ENCODE results near the gene ASAP2.

The ASAP2 gene

DNA sequence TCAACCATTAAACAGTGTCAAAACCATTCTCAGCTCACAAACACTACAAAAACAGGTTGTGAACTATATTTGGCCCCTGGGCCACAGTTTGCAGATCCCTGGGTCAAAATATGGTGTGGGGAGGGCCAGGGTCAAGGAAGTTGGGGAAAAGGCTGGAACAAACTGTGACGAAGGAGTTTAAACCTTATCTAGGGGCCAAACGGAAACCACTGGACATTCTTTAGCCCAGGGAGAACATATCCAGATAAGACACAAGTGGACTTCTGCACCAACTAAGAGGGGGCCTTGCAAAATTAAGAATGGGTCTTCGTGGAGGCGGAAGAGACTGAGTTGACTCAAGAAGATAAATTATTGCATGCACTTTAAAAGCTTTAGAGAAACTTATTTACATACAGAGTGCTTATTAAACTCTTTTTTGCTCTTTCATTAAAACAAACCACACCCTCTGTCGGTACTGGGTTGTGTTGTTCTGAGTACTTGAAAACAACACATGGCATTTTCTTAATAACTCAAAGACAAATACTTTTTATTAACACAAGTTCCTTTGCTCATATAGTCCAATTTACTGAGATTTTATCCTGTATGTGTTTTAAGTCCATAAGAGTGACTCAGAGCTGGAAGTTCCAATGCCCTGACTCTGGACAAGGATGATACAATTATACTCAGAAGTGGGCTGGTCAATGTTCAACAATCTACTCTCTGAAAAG is 5.3 kb upstream of the ASAP2 start:
- H3K4me3 ChIP-seq (ENCODE audit: low read depth, low read length) = no peak overlapping the region
- TF ChIP-seq, protein P1, sequence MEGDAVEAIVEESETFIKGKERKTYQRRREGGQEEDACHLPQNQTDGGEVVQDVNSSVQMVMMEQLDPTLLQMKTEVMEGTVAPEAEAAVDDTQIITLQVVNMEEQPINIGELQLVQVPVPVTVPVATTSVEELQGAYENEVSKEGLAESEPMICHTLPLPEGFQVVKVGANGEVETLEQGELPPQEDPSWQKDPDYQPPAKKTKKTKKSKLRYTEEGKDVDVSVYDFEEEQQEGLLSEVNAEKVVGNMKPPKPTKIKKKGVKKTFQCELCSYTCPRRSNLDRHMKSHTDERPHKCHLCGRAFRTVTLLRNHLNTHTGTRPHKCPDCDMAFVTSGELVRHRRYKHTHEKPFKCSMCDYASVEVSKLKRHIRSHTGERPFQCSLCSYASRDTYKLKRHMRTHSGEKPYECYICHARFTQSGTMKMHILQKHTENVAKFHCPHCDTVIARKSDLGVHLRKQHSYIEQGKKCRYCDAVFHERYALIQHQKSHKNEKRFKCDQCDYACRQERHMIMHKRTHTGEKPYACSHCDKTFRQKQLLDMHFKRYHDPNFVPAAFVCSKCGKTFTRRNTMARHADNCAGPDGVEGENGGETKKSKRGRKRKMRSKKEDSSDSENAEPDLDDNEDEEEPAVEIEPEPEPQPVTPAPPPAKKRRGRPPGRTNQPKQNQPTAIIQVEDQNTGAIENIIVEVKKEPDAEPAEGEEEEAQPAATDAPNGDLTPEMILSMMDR (IDR thresholded peaks at IDR 0.05; ENCODE audit: insufficient read depth, low read length, missing control alignments) = no peak
- ChIA-PET CTCF (interaction anchor here (1.0 to 1.1 kb wide), 3 partner anchors 8 to 131 kb away, joined by 3 to 6 read pairs (median 3); no protein-coding TSS in a partner anchor), POLR2A (interaction anchor here (1.1 kb wide), 1 partner anchor 10 kb away, joined by 9 read pairs; no protein-coding TSS in a partner anchor)
- peak; percentile 59 for DNase-seq (ENCODE audit: low read depth, low spot score)

DNA sequence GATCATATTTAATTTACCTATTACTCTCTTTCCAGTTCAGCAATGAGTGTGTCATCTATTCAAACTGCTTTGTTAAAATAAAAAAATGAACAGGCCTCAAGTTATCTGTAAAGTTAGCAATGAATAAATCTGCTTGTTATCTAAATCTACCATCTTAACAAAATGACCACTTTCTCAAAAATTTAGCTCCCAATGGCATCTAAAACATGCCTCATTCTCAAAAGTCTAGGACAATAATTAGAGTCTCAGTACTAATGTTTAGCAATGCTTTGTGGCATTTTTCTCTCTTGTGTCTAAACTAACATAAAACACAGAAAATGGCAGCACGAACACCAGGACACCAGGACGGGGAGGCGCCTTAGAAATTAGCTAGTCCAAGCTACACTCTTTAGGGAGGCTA is 3.6 kb upstream of the ASAP2 start:
- no peak overlapping the region for H3K4me3 ChIP-seq (ENCODE audit: low read depth, low read length)
- CTCF ChIA-PET = interaction anchor here (0.7 to 1.4 kb wide), 2 partner anchors 52 to 131 kb away, joined by 3 to 5 read pairs; no protein-coding TSS in a partner anchor
- no peak for DNase-seq (ENCODE audit: low read depth, low spot score)
- TF ChIP-seq, protein P1 (IDR thresholded peaks at IDR 0.05; ENCODE audit: insufficient read depth, low read length, missing control alignments) = no peak
- POLR2A ChIA-PET = no interaction called here

DNA sequence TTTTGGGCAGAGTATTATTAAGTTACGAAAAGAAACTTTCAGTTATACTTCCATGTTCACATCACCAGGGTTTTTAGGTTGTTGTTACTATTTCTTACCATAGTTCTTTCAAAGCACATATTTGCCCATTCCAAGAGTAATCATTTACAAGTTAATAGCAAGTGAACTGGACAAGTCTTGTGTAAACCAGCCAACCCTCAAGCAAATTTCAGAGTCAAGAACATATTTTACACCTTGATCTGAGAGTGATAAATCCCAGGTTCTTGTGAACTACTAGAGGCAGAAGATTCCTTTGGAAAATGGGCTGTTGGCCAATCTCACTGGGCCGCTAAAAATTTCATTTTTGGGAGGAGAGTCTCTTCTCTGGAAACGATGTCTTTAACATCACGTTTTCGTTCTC is 2.7 kb upstream of the ASAP2 start:
- TF ChIP-seq, protein P1 (IDR thresholded peaks at IDR 0.05; ENCODE audit: insufficient read depth, low read length, missing control alignments) = no peak
- no peak for DNase-seq (ENCODE audit: low read depth, low spot score)
- ChIA-PET CTCF (interaction anchor here (1.1 to 1.4 kb wide), 2 partner anchors 8 to 131 kb away, joined by 3 to 5 read pairs; no protein-coding TSS in a partner anchor), POLR2A (interaction anchor here (1.0 to 1.1 kb wide), 2 partner anchors 13 to 31 kb away, joined by 3 read pairs; no protein-coding TSS in a partner anchor)
- no peak overlapping the region for H3K4me3 ChIP-seq (ENCODE audit: low read depth, low read length)

DNA sequence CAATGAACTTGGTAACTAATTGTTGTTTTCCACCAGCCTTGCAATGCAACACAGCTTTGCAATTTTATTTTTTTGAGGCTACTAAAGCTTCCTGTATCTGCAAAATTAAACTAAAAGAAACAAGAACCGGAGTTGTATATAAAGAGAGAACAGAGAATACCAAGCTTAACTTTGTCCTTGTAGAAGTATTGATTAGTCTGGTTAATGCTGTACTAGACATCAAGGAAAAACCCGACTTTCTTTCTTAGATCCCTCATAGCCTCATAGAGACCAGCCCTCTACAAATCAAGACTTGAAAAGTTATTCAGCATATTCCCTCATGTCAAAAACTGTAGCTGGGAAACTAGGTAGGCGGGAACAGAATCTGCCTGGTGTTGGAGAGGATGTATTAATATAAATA is 1.7 kb upstream of the ASAP2 start:
- TF ChIP-seq, protein P1 (IDR thresholded peaks at IDR 0.05; ENCODE audit: insufficient read depth, low read length, missing control alignments) = no peak
- ChIA-PET POLR2A (interaction anchor here (1.0 to 1.1 kb wide), 2 partner anchors 14 to 30 kb away, joined by 3 read pairs; no protein-coding TSS in a partner anchor), CTCF (interaction anchor here (0.8 to 2.8 kb wide), 29 partner anchors 8 to 169 kb away, joined by 3 to 25 read pairs (median 5); no protein-coding TSS in a partner anchor)
- no peak for DNase-seq (ENCODE audit: low read depth, low spot score)
- no peak overlapping the region for H3K4me3 ChIP-seq (ENCODE audit: low read depth, low read length)

DNA sequence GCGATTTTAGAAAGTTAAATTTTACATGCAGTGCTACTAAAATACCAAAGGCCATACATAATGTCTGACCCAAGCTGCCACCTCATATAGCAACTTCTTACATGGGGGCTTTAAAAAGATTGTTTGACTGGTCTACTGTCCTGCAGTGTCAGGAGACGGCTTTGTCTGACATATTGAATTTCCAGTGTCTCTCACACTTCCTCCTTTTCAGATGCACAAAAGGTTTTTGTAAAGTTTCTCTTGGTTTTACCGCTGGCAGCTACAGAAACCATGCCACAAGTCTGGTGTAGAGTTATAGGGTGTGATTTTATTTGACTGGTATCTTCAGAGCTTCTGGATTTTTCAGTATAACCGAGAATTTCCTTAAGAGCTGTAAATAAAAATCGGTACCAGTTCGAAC is 1.1 kb upstream of the ASAP2 start:
- DNase-seq (ENCODE audit: low read depth, low spot score) = no peak
- ChIA-PET POLR2A (no interaction called here), CTCF (interaction anchor here (0.8 to 2.8 kb wide), 31 partner anchors 8 to 182 kb away, joined by 3 to 25 read pairs (median 5); no protein-coding TSS in a partner anchor)
- TF ChIP-seq, protein P1 (IDR thresholded peaks at IDR 0.05; ENCODE audit: insufficient read depth, low read length, missing control alignments) = no peak
- peak overlapping the region; percentile 59 for H3K4me3 ChIP-seq (ENCODE audit: low read depth, low read length)

DNA sequence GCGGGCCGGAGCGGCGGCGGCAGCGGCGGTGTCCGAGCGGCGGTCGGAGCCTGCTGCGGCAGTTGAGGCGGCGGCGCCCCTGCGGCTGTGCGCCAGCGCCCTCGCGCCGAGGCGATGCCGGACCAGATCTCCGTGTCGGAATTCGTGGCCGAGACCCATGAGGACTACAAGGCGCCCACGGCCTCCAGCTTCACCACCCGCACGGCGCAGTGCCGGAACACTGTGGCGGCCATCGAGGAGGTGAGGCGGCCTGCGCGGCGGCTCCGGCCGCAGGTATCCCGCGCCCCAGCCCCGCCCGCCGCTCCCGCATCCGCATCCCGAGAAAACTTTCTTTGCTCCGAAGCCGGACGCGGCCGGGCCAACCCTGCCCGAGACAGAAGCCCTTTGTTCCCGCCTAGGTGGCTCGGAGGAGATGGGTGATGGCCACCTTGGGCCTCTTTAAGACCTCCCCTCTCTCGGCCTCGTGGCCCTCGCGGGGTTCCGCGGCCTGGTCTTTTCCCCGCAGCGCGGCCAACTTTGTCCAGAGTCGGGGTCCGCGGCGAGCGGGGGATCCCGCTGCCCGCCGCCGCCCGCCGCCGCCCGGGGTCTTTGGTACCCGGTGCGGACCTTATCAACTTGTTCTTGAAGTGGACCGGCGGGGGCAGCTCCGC is 504 bp downstream of the ASAP2 start:
- no peak for DNase-seq (ENCODE audit: low read depth, low spot score)
- TF ChIP-seq, protein P1 (IDR thresholded peaks at IDR 0.05; ENCODE audit: insufficient read depth, low read length, missing control alignments) = no peak
- H3K4me3 ChIP-seq (ENCODE audit: low read depth, low read length) = peak overlapping the region; percentile 79
- POLR2A ChIA-PET = interaction anchor here (0.9 kb wide), 1 partner anchor 45 kb away, joined by 3 read pairs; no protein-coding TSS in a partner anchor
- CTCF ChIA-PET = interaction anchor here (1.0 to 2.8 kb wide), 9 partner anchors 11 to 179 kb away, joined by 3 to 18 read pairs (median 8); no protein-coding TSS in a partner anchor
